H1 (cell line): ENCODE results near the gene MUC5B. TPM values are rescaled to one million over a fixed set of nuclear protein-coding genes. Genes with fewer than 3 reads are reported as not detected.

Source experiments
- CTCF ChIA-PET: fragments of 300-600 bp; sonication (Branson Sonifier 250); formaldehyde crosslinking; loops from one replicate; lab custom pipeline; 2021; ENCODE audit not compliant: partially characterized antibody; lab: Charles Lee
- POLR2A ChIA-PET: fragments of 300-600 bp; sonication (Branson Sonifier 250); formaldehyde crosslinking; loops from one replicate; lab custom pipeline; 2021; ENCODE audit warnings: inconsistent platforms; ENCODE audit not compliant: partially characterized antibody; lab: Charles Lee
- DNase-seq, 2 experiments: peaks; one replicate each; pipeline versions ENCODE4 v3.0.0 to v3.0.0-alpha.2; 2010 to 2022; ENCODE audit warnings: low spot score in 2 of 2, low read depth in 1 of 2, mixed read lengths in 1 of 2
- FAIRE-seq: peaks from 2 replicates; lab custom pipeline; 2011; peaks lifted over from hg19 to GRCh38; lab: Jason Lieb, UNC
- H2AFZ ChIP-seq: 2 replicates; pipeline ENCODE4 v1.8.1; 2012; ENCODE audit warnings: low read length, inconsistent platforms
- H2AK5ac ChIP-seq: 2 replicates; pipeline ENCODE4 v1.6.1; 2013; ENCODE audit warnings: low read depth, low read length
- H2BK120ac ChIP-seq: replicated peaks from 2 replicates; pipeline ENCODE3; 2013; ENCODE audit warnings: low read depth, low read length, inconsistent platforms
- H2BK12ac ChIP-seq: 2 replicates; pipeline ENCODE4 v1.6.1; 2013; ENCODE audit warnings: low read depth, low read length
- H2BK15ac ChIP-seq: 2 replicates; pipeline ENCODE4 v1.6.1; 2013; ENCODE audit warnings: low read length
- H2BK20ac ChIP-seq: 2 replicates; pipeline ENCODE4 v1.6.1; 2013; ENCODE audit warnings: low read length
- H2BK5ac ChIP-seq: 2 replicates; pipeline ENCODE4 v1.6.1; 2013; ENCODE audit warnings: low read depth, low read length
- H3K14ac ChIP-seq: 2 replicates; pipeline ENCODE4 v1.6.1; 2013; ENCODE audit warnings: inconsistent platforms; ENCODE audit not compliant: insufficient read length
- H3K18ac ChIP-seq: 2 replicates; pipeline ENCODE4 v1.6.1; 2013; ENCODE audit warnings: low read length; ENCODE audit errors: extremely low read depth
- H3K23ac ChIP-seq: 2 replicates; pipeline ENCODE4 v1.6.1; 2013; ENCODE audit warnings: inconsistent platforms; ENCODE audit not compliant: insufficient read length
- H3K23me2 ChIP-seq: 2 replicates; pipeline ENCODE4 v1.6.1; 2013; ENCODE audit warnings: low read depth, low read length
- H3K27ac ChIP-seq: 2 replicates; pipeline ENCODE4 v1.6.1; 2011; ENCODE audit warnings: low read depth, low read length, inconsistent platforms
- H3K27me3 ChIP-seq, 4 experiments: replicated peaks in 1 of 4; 1 replicate in 1 of 4; 2 replicates in 3 of 4; pipeline versions ENCODE4 v1.6.1 to v1.8.1; 2011 to 2013; ENCODE audit warnings: low read length in 3 of 4, mild to moderate bottlenecking in 3 of 4, inconsistent platforms in 2 of 4, mixed read lengths in 2 of 4, moderate library complexity in 1 of 4; ENCODE audit not compliant: control insufficient read depth in 3 of 4, insufficient read depth in 3 of 4; ENCODE audit errors: extremely low read depth in 1 of 4
- H3K36me3 ChIP-seq, 4 experiments: 2 replicates each; pipeline versions ENCODE4 v1.6.1 to v1.8.1; 2011 to 2013; ENCODE audit warnings: mild to moderate bottlenecking in 4 of 4, low read length in 3 of 4, moderate library complexity in 2 of 4, control low read depth in 1 of 4, inconsistent platforms in 1 of 4; ENCODE audit not compliant: insufficient read depth in 4 of 4, control insufficient read depth in 2 of 4
- H3K4ac ChIP-seq: replicated peaks from 2 replicates; pipeline ENCODE3; 2013; ENCODE audit warnings: low read length, low read depth, mixed read lengths, inconsistent platforms; ENCODE audit not compliant: insufficient read length
- H3K4me1 ChIP-seq, 4 experiments: replicated peaks in 1 of 4; 1 replicate in 1 of 4; 2 replicates in 3 of 4; pipeline versions ENCODE4 v1.6.1 to v1.8.1; 2011 to 2013; ENCODE audit warnings: low read length in 3 of 4, inconsistent platforms in 2 of 4, mixed read lengths in 1 of 4; ENCODE audit not compliant: insufficient read depth in 4 of 4, control insufficient read depth in 3 of 4
- H3K4me2 ChIP-seq, 2 experiments: 2 replicates each; pipeline versions ENCODE4 v1.6.1 to v1.8.1; 2011 to 2013; ENCODE audit warnings: low read depth in 2 of 2, low read length in 2 of 2, control low read depth in 1 of 2, inconsistent platforms in 1 of 2, mild to moderate bottlenecking in 1 of 2; ENCODE audit not compliant: insufficient read depth in 1 of 2
- H3K4me3 ChIP-seq, 4 experiments: fragments of 200-600, 300-600 bp in 1 of 4; sonication (generic), shearing (Covaris generic), sonication (Bioruptor Twin) in 1 of 4; 2 replicates each; pipeline versions ENCODE4 v1.5.1 to v1.8.1; 2011 to 2016; ENCODE audit warnings: low read length in 4 of 4, low read depth in 3 of 4, control low read depth in 2 of 4, inconsistent platforms in 2 of 4, mild to moderate bottlenecking in 2 of 4, mixed read lengths in 1 of 4, moderate library complexity in 1 of 4; ENCODE audit not compliant: insufficient read depth in 2 of 4; ENCODE audit errors: extremely low read depth in 1 of 4
- H3K56ac ChIP-seq: replicated peaks from 2 replicates; pipeline ENCODE3; 2013; ENCODE audit warnings: low read depth, mild to moderate bottlenecking, mixed read lengths, low read length, inconsistent platforms; ENCODE audit not compliant: insufficient read length
- H3K79me1 ChIP-seq: 2 replicates; pipeline ENCODE4 v1.6.1; 2013; ENCODE audit warnings: low read depth, low read length, control low read depth
- H3K79me2 ChIP-seq, 2 experiments: 2 replicates each; pipeline versions ENCODE4 v1.6.1 to v1.8.1; 2012 to 2013; ENCODE audit warnings: low read length in 2 of 2, mild to moderate bottlenecking in 2 of 2, inconsistent platforms in 1 of 2; ENCODE audit not compliant: insufficient read depth in 2 of 2, control insufficient read depth in 1 of 2
- H3K9ac ChIP-seq, 4 experiments: replicated peaks in 1 of 4; 1 replicate in 1 of 4; 2 replicates in 3 of 4; pipeline versions ENCODE4 v1.6.1 to v1.8.1; 2011 to 2013; ENCODE audit warnings: low read depth in 3 of 4, low read length in 3 of 4, control low read depth in 2 of 4, mild to moderate bottlenecking in 2 of 4, moderate library complexity in 2 of 4, inconsistent platforms in 1 of 4; ENCODE audit errors: extremely low read depth in 1 of 4
- H3K9me3 ChIP-seq, 2 experiments: 2 replicates each; pipeline versions ENCODE4 v1.6.1 to v1.8.1; 2012 to 2013; ENCODE audit warnings: mild to moderate bottlenecking in 2 of 2, moderate library complexity in 2 of 2, control low read depth in 1 of 2, inconsistent platforms in 1 of 2, low read depth in 1 of 2, low read length in 1 of 2, mixed read lengths in 1 of 2; ENCODE audit not compliant: insufficient read depth in 2 of 2
- H4K20me1 ChIP-seq, 2 experiments: replicated peaks in 1 of 2; 2 replicates each; pipeline versions ENCODE3 to v1.8.1; 2011 to 2013; ENCODE audit warnings: inconsistent platforms in 2 of 2, low read length in 2 of 2, mild to moderate bottlenecking in 1 of 2; ENCODE audit not compliant: insufficient read depth in 2 of 2, control insufficient read depth in 1 of 2
- H4K5ac ChIP-seq: 2 replicates; pipeline ENCODE4 v1.6.1; 2013; ENCODE audit warnings: low read length, low read depth, mixed read lengths, inconsistent platforms; ENCODE audit not compliant: insufficient read length
- H4K8ac ChIP-seq: 2 replicates; pipeline ENCODE4 v1.8.0; 2013; ENCODE audit warnings: mild to moderate bottlenecking, moderate library complexity, low read length, inconsistent platforms; ENCODE audit not compliant: insufficient read depth; ENCODE audit errors: extremely low read depth
- H4K91ac ChIP-seq: replicated peaks from 2 replicates; pipeline ENCODE3; 2013; ENCODE audit warnings: low read length, mixed read lengths, inconsistent platforms; ENCODE audit not compliant: insufficient read length
- ASH2L ChIP-seq: fragments of 200-600, 300-600 bp; sonication (generic); IDR thresholded peaks from one replicate; pipeline ENCODE4 v1.7.1; 2017; ENCODE audit warnings: low read length
- ATF2 ChIP-seq: IDR thresholded peaks from 2 replicates; pipeline ENCODE4 v1.6.1; 2012; ENCODE audit warnings: low read length, inconsistent platforms
- CEBPB ChIP-seq: IDR thresholded peaks from 2 replicates; pipeline ENCODE4 v1.6.1; 2012; ENCODE audit warnings: low read depth, low read length
- GABPA ChIP-seq: IDR thresholded peaks from 2 replicates; pipeline ENCODE4 v1.6.1; 2011; ENCODE audit warnings: mild to moderate bottlenecking, low read length, moderate library complexity, borderline replicate concordance; ENCODE audit not compliant: insufficient read depth
- KDM1A ChIP-seq: fragments of 200-600, 300-600 bp; sonication (generic); IDR thresholded peaks from 2 replicates; pipeline ENCODE4 v1.7.1; 2016; ENCODE audit warnings: mild to moderate bottlenecking, low read length, borderline replicate concordance
- RNF2 ChIP-seq: fragments of 200-900, 300-1000 bp; sonication (generic); IDR thresholded peaks from 2 replicates; pipeline ENCODE4 v1.7.1; 2016; ENCODE audit warnings: borderline replicate concordance, low read depth, mild to moderate bottlenecking, antibody characterized with exemption, low read length; ENCODE audit not compliant: poor library complexity, severe bottlenecking; ENCODE audit errors: missing control alignments
- SRF ChIP-seq: IDR thresholded peaks from 2 replicates; pipeline ENCODE4 v1.6.1; 2011; ENCODE audit warnings: mild to moderate bottlenecking, low read depth, low read length, moderate library complexity
- TAF1 ChIP-seq: IDR thresholded peaks from 2 replicates; pipeline ENCODE4 v1.6.1; 2011; ENCODE audit warnings: mild to moderate bottlenecking, low read depth, low read length
- YY1 ChIP-seq: IDR thresholded peaks from 2 replicates; pipeline ENCODE4 v1.6.1; 2011; ENCODE audit warnings: low read depth, mild to moderate bottlenecking, low read length
- WGBS, 2 experiments: shearing (Covaris generic) in 1 of 2; methylation state at CpG; one replicate each; pipeline versions ENCODE4 v1.1.6 to v1.1.7; 2013 to 2015; ENCODE audit warnings: low lambda C conversion rate in 2 of 2, mixed read lengths in 2 of 2, inconsistent platforms in 1 of 2, low coverage in 1 of 2, missing lambda C conversion rate in 1 of 2; ENCODE audit not compliant: insufficient replicate concordance in 2 of 2, insufficient coverage in 1 of 2, insufficient read length in 1 of 2; ENCODE audit errors: extremely low coverage in 1 of 2, missing lambda C conversion rate in 1 of 2; 5-methylcytosine and 5-hydroxymethylcytosine counted together
- polyA plus RNA-seq, 7 experiments: library from polyadenylated mRNA; depleted of rRNA in 3 of 7; stranded (reverse) in 5 of 7; unstranded in 2 of 7; fragments of >200 nt in 5 of 7; fragments of 200-250 nt in 2 of 7; gene quantifications; 1 replicate in 5 of 7; 2 replicates in 1 of 7; 4 replicates in 1 of 7; pipeline versions ENCODE4 v1.2.1 to v1.2.3, GENCODE V29; 2011 to 2013; ENCODE audit warnings: missing spikeins in 2 of 7, mixed read lengths in 2 of 7
- total RNA-seq: library from RNA; stranded (reverse); fragmentation: NEBNext Ultra II Directional; extraction: Animal tissue kit (Norgen Biotek cat#: 25700); gene quantifications from 2 replicates; pipeline ENCODE4 v1.2.1, GENCODE V29; 2021

MUC5B gene
- total and polyA plus RNA-seq, 2 of the 8 experiments (the other 6 are each of a cell fraction or from before 2014, with no cell fraction given): 0.02 to 0.03 TPM

DNA sequence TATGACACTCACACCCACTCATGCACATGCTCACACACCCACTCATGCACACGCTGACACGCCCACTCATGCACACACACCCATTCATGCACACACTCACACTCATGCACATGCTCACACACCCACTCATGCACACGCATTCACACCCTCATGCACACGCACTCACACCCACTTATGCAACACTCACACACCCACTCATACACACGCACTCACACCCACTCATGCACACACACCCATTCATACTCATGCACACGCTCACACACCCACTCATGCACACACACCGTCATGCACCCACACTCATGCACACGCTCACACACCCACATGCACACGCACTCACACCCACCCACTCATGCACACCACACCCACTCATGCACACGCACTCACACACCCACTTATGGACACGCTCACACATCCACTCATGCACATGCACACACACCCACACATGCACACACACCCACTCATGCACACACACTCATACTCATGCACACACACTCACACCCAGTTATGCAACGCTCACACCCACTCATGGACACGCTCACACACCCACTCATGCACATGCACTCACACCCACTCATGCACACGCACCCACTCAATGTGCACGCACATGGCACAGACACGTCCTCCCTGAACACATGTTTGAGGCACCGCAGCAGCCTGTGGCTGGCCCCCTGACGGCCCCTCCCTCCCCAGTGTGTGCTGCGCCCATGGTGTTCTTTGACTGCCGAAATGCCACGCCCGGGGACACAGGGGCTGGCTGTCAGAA is 47.2 kb upstream of the MUC5B start:
- Histone ChIP-seq H3K36me3 (no peaks in the 10 kb centered on the region), H3K4me2 (no peak overlapping the region), H4K20me1 (peaks cover 0 to 3% of the 10 kb centered on the region in 2 experiments), H3K14ac (no peak overlapping the region), H3K4me1 (no peaks in the 10 kb centered on the region), H3K27me3 (no peaks in the 10 kb centered on the region), H4K5ac (no peak overlapping the region), H2AFZ (no peak overlapping the region), H3K4me3 (no peak overlapping the region), H3K56ac (no peak overlapping the region), H3K23me2 (peaks cover 21% of the 10 kb centered on the region; the same call in 1 of the 2 replicates), H2BK15ac (no peak overlapping the region), H3K18ac (no peak overlapping the region), H3K4ac (no peak overlapping the region), H2BK120ac (no peak overlapping the region), H4K8ac (no peak overlapping the region), H3K79me1 (no peaks in the 10 kb centered on the region), H2BK5ac (no peak overlapping the region), H3K9ac (no peak overlapping the region), H3K9me3 (peaks cover 38 to 75% of the 10 kb centered on the region in 2 experiments; a peak in 3 of 4 replicates), H4K91ac (no peak overlapping the region), H2BK12ac (no peak overlapping the region), H3K27ac (no peak overlapping the region), H2AK5ac (no peak overlapping the region), H3K79me2 (no peaks in the 10 kb centered on the region), H3K23ac (no peak overlapping the region), H2BK20ac (no peak overlapping the region)
- POLR2A ChIA-PET: no interaction called here
- 78% methylated on average over 20 of the region's 22 CpGs; no CpG with 5 or more reads in 1 of the 2 experiments for WGBS, 2 experiments
- TF ChIP-seq YY1: no peak
- TF ChIP-seq KDM1A: no peak
- TF ChIP-seq TAF1: no peak
- TF ChIP-seq CEBPB: no peak
- TF ChIP-seq ATF2: no peak
- no peak for TF ChIP-seq RNF2
- no peak for TF ChIP-seq GABPA
- no peak for TF ChIP-seq SRF
- no peak for TF ChIP-seq ASH2L
- CTCF ChIA-PET: no interaction called here
- FAIRE-seq (no peak), DNase-seq (no peak)
